NCI-H2029 (cell line): ENCODE results near the gene SP140.
"Not testable (repeated sequence)": the region's sequence is repeated elsewhere in the genome, so short reads cannot be mapped to it uniquely, and the experiment has no call there.

ENCODE experiments used
- DNase-seq: peaks from one replicate; lab custom pipeline; 2025; lab: John Stamatoyannopoulos, UW

SP140 gene

DNA sequence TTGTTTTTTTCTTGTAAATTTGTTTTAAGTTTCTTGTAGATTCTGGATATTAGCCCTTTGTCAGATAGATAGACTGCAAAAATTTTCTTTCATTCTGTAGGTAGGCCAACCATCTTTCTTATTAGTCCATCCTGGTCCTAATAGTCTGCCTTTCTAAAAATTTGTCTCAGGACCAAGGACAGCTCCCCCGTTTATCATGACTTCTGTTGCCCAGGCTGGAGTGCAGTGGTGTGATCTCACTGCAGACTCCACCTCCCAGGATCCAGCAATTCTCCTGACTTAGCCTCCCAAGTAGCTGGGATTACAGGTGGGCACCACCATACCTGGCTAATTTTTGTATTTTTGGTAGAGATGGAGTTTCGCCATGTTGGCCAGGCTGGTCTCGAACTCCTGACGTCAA is 63.8 kb downstream of the SP140 start:
- DNase-seq, result not testable (repeated sequence)

DNA sequence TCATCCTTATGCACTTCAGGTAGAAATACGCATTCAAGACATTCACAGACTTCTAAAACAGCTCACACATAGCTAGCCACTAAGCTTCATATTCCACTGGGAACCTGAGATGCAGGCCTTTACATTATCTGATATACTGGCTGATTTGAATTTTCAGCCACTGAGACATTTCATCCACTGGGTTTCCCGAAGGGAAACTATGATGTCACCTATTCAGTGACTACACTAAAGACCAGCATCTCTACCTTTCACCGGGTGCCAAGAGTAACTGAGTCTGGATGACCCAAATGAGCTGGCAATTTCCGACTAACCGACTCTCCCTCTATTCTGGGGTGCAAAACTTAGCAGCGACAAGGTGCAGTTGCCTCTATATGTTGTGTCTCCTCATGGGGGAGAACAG is 69.7 kb downstream of the SP140 start:
- DNase-seq, result no peak

- no peak for DNase-seq
These were observed 71.4 kb downstream of the SP140 start for GRCh38 chr2:230296917-230297316.

GRCh38 chr2:230299618-230300017 is 74.1 kb downstream of the SP140 start:
- DNase-seq, result no peak

GRCh38 chr2:230305416-230306275 is 80.1 kb downstream of the SP140 start:
- DNase-seq, result no peak

GRCh38 chr2:230306474-230306873 is 80.9 kb downstream of the SP140 start:
- no peak for DNase-seq

GRCh38 chr2:230307485-230307884 is 81.9 kb downstream of the SP140 start:
- no peak for DNase-seq

GRCh38 chr2:230308402-230309000 is 83.0 kb downstream of the SP140 start:
- no peak for DNase-seq

- DNase-seq, result not testable (repeated sequence)
These were observed 85.3 kb downstream of the SP140 start for GRCh38 chr2:230310792-230311191.

DNA sequence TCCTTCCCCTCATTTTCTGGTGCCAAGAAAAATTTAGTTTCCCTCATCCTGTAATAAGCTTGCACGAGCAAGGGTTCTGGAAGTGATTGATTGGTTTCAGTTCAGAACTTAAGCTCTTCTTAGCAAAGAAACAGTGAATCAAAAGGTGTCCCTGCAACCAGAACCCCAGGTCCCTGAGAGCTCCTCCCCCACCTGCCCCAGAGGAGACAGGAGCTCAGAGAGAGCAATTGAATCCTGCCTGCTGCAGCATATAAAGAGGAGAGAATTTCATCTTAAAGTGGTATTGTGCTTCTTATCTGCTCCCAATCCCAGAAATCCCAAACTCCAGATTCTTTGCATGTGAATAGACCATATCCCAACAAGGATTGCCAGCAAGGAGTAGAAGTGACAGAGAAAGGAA is 86.1 kb downstream of the SP140 start:
- not testable (repeated sequence) for DNase-seq

GRCh38 chr2:230312638-230313037 is 87.1 kb downstream of the SP140 start:
- no peak for DNase-seq

DNA sequence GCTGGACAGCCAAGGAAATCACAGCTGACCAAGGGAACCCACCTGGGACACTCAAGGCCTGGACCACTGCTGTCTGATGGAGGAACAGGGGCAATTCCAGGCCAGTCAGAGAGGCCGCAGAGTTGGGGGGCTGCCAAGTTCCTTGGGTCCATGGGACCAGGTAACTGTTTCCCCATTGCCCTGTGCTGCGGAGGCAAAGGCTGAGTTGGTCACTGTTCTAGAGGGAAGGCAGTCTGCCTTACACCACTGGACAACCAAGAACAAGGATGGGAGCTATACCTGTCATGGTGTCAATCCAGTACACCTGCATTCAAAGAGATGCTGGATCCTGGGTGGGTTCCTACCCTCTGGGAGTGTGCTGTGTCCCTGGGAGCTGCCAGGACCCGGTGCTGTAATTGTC is 91.8 kb downstream of the SP140 start:
- no peak for DNase-seq

GRCh38 chr2:230318190-230319121 is 92.9 kb downstream of the SP140 start:
- DNase-seq, result no peak

GRCh38 chr2:230319211-230319862 is 93.8 kb downstream of the SP140 start:
- no peak for DNase-seq

DNA sequence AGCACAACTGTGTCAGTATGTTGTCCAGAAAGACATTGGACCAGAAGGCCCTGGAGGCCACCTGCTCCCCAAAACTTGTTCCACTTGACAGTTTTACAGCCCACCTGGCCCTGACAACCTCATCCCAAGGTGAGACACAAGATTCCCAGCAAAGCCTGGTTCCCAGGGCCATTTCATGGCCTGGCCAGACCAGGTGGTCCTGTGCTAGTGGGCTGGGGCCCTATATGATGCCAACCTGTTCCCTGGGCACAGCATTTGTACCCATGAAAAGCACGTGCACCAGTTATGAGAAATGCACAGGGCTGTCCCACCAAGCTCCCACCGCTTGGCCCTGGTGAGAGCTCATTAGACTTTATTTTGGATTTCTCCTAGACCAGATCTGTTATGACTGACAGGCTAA is 95.5 kb downstream of the SP140 start:
- DNase-seq, result no peak

DNA sequence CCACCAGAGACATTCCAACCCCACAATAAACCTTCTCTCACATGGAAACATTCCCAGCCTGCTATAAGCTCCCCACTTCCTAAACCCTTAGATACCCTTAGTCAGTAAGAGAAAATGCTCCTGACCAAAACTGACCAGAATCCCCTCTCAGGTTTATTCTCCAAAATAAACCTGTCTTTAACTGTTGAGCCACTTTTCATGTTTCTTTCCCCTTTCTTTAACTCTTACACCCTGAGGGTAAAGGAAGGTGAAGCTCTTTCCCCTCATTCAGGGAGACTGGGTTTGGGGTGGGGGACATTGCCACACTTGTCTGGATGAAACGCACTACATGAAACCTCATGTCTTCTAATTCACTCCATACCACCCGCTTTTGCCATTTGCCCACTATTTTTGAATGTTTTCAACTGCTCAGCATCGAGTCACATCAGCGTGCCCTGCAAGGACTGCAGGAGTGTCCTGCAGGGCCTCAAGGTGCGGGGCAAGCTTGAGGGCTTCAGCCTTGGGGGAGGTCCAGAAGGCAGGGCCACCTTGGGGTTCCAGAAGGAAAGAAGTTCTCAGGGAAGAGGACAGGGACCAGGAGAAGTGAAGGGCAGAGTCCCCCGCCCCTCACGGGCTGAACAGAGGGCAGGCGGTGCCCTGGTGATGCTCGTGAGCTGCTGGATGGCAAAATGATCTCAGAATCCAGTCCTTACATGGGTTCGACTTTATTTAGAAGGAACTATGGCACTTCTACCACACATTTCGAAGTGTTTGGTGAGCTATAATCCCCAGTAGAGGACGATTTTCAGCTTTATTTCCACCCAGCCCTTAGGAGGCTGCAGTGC is 97.2 kb downstream of the SP140 start:
- no peak for DNase-seq

- no peak for DNase-seq
These were observed 98.0 kb downstream of the SP140 start for GRCh38 chr2:230323385-230324106.

DNA sequence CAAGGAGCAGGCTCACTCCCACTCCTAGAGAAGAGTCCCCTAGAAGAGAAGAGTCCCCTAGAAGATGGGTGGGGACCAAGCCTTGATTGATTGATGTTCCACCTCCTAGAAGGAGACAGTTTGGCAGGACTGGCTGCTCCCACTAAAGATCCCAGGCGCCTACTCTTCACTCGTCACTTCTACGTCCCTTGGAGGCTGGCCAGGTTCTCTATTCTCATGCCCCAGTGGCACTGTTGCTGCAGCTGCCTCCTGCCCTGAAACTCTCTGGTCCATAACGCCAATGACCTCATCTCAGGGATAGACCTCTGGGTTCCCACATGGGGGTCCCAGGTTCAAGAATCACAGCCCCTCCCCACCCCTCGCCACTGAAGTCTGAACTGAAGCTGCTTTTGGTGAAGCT is 99.0 kb downstream of the SP140 start:
- peak; percentile 15 for DNase-seq

GRCh38 chr2:230325316-230326243 is 100.0 kb downstream of the SP140 start:
- DNase-seq, result no peak
